ENCODE results near the gene AXIN1. TPM values are rescaled to one million over a fixed set of nuclear protein-coding genes. Genes with fewer than 3 reads are reported as not detected.

AXIN1 gene
- total and polyA plus RNA-seq, 9 of the 15 experiments (the other 6 are each of a cell fraction or from before 2014, with no cell fraction given), result 0.42 to 58.0 (median 25.9) TPM

DNA sequence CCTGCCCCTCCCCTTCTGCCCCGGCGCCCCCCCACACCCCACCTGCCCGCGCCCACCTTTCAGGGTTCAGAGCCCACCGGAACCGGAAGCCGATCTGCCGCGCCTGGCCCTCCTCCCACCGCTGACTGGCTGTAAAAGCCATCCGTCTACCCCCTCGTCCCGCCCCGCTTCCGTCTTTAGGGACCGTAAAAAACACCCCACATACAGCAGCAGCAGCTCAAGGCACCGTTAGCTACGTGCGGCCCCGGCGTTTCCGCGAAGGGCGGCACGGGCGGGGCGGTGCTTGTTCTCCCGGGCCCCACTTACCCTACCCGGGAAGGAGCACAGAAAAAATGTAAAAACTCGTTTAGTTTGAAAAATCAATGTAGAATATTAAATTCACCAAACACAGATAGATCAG is 17.9 kb upstream of the AXIN1 start, which contains the start of gene MRPL28 (continued):
- TF ChIP-seq CHD2 (IDR thresholded peaks at IDR 0.05; ENCODE audit: low read depth, low read length) (peak; percentile 58; the same call in 1 of the 2 replicates), POLR2AphosphoS2 (IDR thresholded peaks at IDR 0.05; ENCODE audit: low read length) (peak; percentile 98), MYC (IDR thresholded peaks at IDR 0.05; ENCODE audit: low read depth, low read length) (peak; percentile 39; the same call in 1 of the 2 replicates), MYC (CRISPR knock-in tag; IDR thresholded peaks at IDR 0.05; ENCODE audit: borderline replicate concordance, low read depth) (no peak), MBD2 (IDR thresholded peaks at IDR 0.05; ENCODE audit: borderline replicate concordance, low read depth) (peak; percentile 77), CBX1 (IDR thresholded peaks at IDR 0.05; ENCODE audit: low read depth) (peak; percentile 73; the same call in 1 of the 2 replicates), ZBTB7A (IDR thresholded peaks at IDR 0.05; ENCODE audit: borderline replicate concordance, control insufficient read depth, low read depth, low read length) (peak; percentile 95), FOXK2 (conservative IDR thresholded peaks at IDR 0.05 in 1 of 2, IDR thresholded peaks at IDR 0.05 in 1 of 2; ENCODE audit: low read depth in 2 of 2) (peak; percentile 36 to 49; a peak in 1 of 4 replicates), LEF1 (IDR thresholded peaks at IDR 0.05) (peak; percentile 46; the same call in 1 of the 2 replicates), HCFC1 (IDR thresholded peaks at IDR 0.05; ENCODE audit: low read depth, low read length) (peak; percentile 61), L3MBTL2 (IDR thresholded peaks at IDR 0.05) (0 out of 2 replicates have a peak, but pooled peaks have one; percentile 11), NFYB (IDR thresholded peaks at IDR 0.05; ENCODE audit: extremely low read depth, insufficient read length) (peak; percentile 96), ZNF644 (tag; IDR thresholded peaks at IDR 0.05; ENCODE audit: low read depth) (no peak), NBN (IDR thresholded peaks at IDR 0.05; ENCODE audit: low read depth) (0 out of 2 replicates have a peak, but pooled peaks have one; percentile 35), ETV1 (tag; conservative IDR thresholded peaks at IDR 0.05; ENCODE audit: low read depth) (peak; percentile 61; the same call in 1 of the 2 replicates), CREM (IDR thresholded peaks at IDR 0.05; ENCODE audit: low read depth) (peak; percentile 83), GABPB1 (CRISPR knock-in tag; IDR thresholded peaks at IDR 0.05) (peak; percentile 93), MAZ (CRISPR knock-in tag; conservative IDR thresholded peaks at IDR 0.05 in 1 of 2, IDR thresholded peaks at IDR 0.05 in 1 of 2) (peak in 1 of 2 experiments; percentile 64; a peak in 1 of 4 replicates), ARNT (IDR thresholded peaks at IDR 0.05) (0 out of 4 replicates have a peak, but pooled peaks of 1 of the 2 experiments have one; percentile 55), ATF7 (IDR thresholded peaks at IDR 0.05) (peak; percentile 63), HMGN3 (IDR thresholded peaks at IDR 0.05; ENCODE audit: borderline replicate concordance, extremely low read depth, insufficient read length, low read depth, low read length) (peak; percentile 67), MAFF (IDR thresholded peaks at IDR 0.05; ENCODE audit: low read length) (no peak), KDM4B (IDR thresholded peaks at IDR 0.05; ENCODE audit: borderline replicate concordance in 2 of 2, low read depth in 1 of 2) (peak in 1 of 2 experiments; percentile 78; a peak in 1 of 4 replicates), ZNF507 (tag; conservative IDR thresholded peaks at IDR 0.05) (no peak), ELF1 (tag; IDR thresholded peaks at IDR 0.05) (peak; percentile 78), RCOR1 (IDR thresholded peaks at IDR 0.05; ENCODE audit: borderline replicate concordance in 1 of 2, low read depth in 2 of 2, low read length in 2 of 2) (peak in 1 of 2 experiments; percentile 54; a peak in 2 of 4 replicates)
- TF ChIP-seq, protein P1, sequence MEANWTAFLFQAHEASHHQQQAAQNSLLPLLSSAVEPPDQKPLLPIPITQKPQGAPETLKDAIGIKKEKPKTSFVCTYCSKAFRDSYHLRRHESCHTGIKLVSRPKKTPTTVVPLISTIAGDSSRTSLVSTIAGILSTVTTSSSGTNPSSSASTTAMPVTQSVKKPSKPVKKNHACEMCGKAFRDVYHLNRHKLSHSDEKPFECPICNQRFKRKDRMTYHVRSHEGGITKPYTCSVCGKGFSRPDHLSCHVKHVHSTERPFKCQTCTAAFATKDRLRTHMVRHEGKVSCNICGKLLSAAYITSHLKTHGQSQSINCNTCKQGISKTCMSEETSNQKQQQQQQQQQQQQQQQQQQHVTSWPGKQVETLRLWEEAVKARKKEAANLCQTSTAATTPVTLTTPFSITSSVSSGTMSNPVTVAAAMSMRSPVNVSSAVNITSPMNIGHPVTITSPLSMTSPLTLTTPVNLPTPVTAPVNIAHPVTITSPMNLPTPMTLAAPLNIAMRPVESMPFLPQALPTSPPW (CRISPR knock-in tag; IDR thresholded peaks at IDR 0.05), result peak; percentile 80
- TF ChIP-seq, protein P2, sequence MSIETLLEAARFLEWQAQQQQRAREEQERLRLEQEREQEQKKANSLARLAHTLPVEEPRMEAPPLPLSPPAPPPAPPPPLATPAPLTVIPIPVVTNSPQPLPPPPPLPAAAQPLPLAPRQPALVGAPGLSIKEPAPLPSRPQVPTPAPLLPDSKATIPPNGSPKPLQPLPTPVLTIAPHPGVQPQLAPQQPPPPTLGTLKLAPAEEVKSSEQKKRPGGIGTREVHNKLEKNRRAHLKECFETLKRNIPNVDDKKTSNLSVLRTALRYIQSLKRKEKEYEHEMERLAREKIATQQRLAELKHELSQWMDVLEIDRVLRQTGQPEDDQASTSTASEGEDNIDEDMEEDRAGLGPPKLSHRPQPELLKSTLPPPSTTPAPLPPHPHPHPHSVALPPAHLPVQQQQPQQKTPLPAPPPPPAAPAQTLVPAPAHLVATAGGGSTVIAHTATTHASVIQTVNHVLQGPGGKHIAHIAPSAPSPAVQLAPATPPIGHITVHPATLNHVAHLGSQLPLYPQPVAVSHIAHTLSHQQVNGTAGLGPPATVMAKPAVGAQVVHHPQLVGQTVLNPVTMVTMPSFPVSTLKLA (conservative IDR thresholded peaks at IDR 0.05), result peak in 1 of 2 experiments; percentile 48; a peak in 2 of 4 replicates

Data from K562 (cell line).